Hematopoietic multipotent progenitor cell treated with erythropoietin and hydrocortisone succinate and interleukin-3 and kit ligand, for 17 days (in vitro differentiated cells): ENCODE results near the gene MTAP.
"Not testable (repeated sequence)": the region's sequence is repeated elsewhere in the genome, so short reads cannot be mapped to it uniquely, and the experiment has no call there.

ENCODE experiments used
- DNase-seq: peaks from one replicate; pipeline ENCODE4 v3.0.0-alpha.2; 2015; ENCODE audit warnings: low spot score

The MTAP gene

DNA sequence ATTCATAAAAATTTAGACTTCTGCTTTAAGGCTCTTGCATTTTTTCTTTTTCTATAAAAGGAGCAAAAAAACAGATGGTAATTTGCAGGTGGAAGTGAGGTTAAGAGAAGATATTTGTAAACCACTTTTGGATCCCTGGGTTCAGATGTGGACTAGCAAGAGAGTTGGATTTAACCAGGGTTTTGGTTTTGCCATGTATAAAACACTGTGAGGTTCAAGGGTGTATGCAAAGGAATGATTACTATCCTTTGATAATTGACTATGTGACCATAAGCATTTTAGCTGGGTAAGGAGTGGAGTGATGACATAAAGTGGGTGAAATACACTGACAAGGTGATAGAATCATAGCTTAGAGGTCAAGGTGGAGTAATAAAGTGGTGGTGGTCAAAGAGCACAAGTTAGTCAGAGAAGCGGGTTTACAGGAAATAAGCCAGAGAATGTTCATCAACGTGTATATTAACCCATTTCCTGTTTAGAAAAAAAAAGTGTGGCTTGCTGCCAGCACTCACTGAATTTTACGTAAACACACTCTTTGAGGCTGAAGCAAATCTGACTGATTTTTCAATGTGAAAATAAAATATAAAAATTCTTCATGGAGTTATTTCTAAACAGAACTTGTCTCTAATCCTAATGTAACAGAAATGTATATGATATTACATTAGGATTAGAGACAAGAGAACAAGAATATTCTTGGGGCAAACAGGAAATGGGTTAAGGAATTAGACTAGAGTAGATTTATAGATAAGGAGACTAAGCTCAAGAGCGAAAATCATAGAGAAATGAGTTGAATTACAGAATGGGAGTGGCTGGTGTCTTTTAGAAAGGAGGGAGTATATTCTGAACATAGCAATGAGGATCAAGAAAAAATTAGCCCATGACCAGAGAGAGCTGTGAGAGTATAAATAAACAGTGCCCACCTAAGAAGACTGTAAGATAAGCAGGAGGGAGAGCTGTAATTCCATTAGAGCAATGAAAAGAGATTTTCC lies 117.2 kb downstream of the MTAP start:
- no peak for DNase-seq

DNA sequence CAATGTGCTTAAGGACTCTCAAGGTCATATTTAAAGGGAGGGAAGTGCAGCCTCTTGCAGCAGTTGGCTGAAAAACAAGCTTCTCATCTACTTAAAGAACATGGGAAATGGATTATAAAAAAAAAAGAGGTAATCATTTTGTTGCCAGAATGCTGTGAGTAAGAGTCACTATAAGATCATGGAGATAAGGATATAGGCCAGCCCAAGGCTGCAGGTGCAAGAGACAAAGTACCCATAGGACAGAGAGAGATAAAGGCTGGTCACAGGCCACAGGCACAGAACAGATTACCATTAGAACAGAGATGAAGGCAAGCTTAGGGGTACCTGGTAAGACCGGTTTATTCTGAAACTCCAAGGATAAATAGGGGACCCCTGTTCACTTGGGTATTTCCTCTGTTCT lies 121.3 kb downstream of the MTAP start:
- no peak for DNase-seq

DNA sequence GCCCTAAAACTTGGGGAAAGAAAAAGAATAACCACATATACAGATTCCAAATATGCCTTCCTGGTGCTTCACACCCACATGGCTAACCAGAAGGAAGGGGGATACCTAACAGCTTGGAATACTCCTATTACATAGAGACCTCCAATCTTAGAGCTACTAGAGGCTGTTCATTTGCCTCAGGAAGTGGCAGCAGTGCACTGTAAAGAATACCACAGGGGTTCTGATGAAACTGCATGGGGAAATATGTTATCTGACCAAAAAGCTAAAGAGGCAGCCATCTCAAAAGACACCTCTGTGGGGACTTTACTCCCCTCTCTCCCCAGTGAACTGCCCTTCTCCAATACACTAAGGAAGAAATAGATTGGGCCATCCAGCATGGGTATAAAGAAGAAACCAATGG lies 125.3 kb downstream of the MTAP start:
- no peak for DNase-seq

DNA sequence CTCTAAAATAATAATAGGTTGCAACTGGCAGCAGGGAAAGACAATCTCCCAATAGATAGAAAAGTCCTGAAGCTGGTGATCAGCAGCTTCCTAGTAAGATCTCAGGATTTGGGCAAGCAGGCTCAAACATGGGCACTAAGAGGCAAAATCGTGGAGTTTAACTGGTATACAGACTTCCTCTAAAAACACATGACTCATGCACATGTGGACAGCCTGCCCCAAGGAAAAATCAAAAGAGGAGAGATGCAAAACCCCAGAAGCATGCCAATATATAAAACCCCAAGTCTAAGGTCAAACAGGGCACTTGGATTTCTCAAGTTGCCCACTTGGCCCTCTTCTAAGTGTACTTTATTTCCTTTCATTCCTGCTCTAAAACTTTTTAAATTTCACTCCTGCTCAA lies 129.0 kb downstream of the MTAP start:
- no peak for DNase-seq

DNA sequence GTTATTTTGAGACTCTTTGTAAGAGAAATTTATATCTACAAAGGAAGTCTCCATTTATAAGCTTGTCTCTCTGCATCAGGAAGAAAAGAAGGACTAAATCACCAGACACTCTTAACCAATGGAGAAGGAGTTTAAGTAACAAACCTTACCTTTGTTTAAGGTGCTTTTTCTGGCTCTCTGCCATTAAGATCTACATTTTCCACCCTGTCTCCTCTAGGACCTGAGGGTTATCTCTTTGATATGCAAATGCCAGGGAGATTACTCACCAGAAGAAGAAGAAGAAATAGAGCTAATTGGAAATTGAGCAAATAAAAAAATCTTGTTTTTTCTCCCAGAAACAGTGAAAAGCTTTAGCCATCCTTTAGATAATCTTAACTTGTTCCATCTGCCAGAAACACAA lies 130.8 kb downstream of the MTAP start:
- no peak for DNase-seq

DNA sequence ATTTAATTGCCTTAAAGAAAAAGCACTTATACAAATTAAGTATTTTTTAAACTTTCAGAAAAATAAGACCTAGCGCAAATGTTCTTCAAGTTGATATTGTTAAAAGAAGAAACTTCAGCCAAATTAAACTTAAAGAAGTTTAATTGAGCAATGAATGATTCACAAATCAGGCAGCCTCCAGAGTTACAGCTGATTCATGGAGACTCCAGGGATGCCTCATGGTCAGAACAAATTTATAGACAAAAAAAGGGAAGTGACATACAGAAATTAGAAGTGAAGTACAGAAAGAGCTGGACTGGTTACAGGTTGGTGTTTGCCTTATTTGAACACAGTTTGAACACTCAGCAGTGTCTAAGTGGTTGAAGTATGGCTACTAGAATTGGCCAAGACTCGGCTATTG lies 131.4 kb downstream of the MTAP start:
- no peak for DNase-seq

DNA sequence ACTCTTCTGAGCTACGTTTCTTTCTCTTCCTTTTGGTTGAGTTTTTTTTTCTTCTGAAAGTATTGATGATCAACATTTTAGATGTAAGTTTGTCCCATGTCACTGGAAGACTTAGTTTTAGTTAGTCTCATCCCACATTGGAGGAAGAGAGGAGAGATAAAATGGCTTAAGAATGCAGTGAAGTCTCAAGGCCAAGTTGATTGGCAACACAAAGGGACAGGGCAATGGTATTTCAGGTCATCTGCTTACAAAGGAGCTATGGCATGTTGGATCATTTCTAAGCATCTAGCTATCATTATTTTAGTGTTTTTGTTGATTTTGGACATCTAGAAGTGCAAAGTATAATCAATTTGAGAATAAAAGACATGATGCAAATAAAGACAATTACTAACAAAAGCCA lies 133.2 kb downstream of the MTAP start:
- no peak for DNase-seq

DNA sequence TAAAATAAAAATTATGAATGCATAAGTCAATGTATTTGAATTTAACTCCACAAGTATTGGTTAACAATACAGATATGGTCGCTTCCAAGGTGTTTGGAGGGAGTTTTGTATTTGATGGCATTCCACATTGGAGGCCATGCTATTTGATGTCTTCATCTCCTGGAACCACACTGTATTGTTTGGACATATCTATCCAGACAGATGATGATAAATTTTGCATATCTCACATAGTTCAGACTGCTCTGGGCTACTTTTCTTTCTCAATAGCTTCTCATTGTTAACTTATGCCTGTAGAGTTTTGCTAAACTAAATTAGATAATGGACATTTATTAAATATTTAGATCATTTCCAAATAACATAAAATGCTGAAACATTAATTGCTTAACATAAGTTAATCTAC lies 133.7 kb downstream of the MTAP start:
- DNase-seq = no peak

DNA sequence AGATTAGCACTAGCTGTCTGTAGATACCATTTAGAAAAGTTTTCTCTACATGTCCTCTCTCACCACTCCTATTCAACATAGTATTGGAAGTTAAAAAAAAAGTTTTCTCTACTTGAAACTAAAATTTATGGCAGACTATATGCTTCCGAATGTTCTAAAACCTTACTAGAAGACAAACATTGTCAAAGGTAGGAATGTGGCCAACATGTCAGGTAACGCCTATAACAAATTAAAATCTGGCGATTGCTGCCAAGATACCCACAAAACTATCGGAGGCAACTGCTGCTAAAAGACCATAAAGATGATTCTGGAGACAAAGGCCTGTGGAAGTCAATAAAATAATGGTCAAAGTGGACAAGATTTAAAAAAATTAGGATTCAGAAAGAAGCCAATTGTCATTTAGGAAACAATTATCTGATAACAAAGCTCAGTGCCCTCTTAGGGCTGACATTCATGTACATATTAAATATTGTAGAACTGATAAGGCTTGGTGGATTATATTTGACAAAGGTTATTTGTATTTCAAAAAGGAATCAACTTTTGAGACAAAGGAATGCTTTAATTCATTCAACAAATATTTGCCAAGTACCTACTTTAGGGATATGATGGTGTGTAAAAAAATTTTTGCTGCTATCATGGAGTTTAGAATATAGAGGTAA lies 139.0 kb downstream of the MTAP start:
- DNase-seq = no peak

DNA sequence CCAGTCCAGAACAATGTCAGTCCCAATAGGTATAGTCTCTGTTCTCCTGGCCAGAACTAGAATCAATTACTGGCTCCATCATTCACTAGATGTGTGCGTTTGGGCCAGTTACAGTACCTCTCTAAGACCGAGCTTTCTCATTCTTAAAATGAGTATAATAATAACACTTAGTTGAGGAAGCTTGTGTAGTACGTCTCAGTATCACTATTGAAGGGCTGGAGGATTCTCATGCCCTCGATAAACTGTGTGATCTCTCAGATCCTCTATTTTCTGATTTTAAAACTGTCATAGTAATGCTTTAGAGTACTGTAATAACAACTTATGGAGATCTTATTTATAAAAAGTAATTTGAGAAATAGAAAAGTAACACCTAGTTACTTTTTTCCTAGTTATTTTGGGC lies 141.0 kb downstream of the MTAP start:
- DNase-seq = no peak

DNA sequence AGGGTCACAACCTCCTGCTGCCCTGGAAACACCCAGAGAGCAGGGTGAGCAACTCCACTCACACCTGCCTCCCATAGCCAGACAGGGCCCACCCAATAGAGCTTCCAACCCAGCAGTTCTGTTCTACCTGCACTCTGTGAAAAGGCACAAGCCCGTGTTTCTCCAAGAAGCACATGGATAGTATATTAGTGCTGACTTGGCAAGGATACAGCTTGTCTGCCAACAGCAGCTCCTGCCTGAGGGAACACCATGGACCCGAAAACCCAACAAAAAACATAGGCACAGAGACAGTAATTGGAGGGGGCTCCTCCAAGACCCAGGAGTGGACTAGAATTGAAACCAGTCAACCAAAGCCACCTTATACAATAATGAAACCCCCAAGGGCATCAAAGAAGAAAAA lies 143.2 kb downstream of the MTAP start:
- DNase-seq = no peak

DNA sequence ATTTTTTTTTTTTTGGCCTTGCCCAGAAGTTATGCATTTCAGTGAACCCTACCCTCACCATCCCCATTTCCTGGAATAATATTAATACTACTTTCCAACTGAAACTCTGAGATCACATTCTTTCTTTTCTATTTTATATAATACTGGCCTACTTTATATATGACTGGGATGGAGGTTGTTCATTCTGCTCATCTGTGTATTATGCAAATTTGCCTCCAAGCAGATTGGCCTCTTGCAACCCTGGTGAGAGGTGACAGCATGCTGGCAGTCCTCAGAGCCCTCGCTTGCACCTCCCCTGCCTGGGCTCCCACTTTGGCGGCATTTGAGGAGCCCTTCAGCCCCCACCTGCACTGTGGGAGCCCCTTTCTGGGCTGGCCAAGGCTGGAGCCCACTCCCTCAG lies 156.4 kb downstream of the MTAP start:
- no peak for DNase-seq

DNA sequence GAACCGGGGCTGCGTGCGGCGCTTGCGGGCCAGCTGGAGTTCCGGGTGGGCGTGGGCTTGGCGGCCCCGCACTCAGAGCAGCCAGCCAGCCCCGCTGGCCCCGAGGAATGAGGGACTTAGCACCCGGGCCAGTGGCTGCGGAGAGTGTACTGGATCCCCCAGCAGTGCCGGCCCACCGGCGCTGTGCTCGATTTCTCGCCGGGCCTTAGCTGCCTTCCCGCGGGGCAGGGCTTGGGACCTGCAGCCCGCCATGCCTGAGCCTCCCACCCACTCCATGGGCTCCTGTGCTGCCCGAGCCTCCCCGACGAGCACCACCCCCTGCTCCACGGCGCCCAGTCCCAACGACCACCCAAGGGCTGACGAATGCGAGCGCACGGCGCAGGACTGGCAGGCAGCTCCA lies 156.8 kb downstream of the MTAP start:
- DNase-seq = not testable (repeated sequence)

DNA sequence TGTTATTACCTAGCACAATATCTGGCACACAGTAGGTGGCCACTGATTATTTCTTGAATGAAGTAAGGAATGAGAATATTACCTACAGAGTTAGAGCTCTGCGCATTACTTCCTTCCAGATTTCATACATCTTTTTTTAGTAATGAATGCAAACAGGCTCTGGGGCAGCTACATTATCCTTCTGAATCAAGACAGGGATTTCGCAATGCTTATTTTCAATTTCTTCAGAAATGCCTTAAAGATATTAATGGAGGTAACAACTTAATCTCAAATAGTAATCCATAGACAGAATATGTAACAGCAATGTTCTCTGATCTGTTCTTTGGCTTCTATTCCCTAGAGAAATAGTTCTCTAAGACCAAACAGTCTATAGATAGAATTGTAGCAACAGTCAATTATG lies 159.1 kb downstream of the MTAP start:
- no peak for DNase-seq

DNA sequence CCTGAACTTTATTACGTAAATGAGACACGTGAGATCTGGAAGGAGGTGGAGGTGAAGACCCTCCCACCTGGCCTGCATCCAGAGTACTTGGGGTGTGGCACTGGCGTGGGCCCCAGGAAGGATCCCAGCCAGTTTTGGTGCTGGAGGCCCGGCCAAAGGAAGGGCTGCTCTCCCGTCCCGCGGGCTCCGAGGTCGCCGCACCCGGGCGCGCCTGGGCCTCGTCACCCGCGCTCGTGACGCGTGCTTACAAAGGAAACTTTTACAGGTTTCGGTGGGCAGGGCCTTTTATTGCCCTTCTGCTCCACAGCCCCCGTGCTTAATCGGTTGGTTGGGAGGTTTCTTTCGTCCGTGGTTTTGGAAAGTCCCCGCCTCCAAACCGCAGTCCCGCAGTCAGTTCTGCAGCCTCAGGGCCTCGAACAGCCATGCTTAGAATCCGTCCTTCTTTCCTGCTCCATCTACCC lies 162.5 kb downstream of the MTAP start:
- DNase-seq = peak; percentile 21

DNA sequence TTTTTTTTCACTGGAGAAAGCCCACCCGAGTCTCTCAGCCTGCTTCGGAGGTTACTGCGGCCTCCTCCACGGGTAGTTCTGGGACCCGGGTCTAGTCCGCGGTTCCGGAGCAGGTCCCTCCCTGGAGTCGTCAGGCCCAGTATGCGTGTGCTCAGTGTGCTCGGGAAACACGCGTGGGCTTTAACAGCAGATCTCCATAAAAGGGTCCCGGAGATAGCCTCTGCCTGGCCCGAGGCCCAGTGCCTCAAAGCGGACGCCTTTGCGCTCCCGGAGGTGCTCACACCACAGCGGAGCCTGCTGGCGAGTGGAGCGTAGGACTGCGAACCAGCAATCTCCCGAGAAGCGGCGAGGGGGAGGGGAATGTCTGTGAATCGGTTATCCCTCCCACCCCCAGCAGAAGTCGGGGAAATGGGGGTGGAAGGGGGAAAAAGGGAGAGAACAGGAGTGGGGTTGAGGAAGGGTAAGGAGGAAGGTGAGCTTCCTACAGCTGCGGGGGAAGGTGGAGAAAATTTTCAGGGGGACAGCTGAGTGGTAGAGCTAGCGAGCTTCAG lies 163.0 kb downstream of the MTAP start:
- no peak for DNase-seq

DNA sequence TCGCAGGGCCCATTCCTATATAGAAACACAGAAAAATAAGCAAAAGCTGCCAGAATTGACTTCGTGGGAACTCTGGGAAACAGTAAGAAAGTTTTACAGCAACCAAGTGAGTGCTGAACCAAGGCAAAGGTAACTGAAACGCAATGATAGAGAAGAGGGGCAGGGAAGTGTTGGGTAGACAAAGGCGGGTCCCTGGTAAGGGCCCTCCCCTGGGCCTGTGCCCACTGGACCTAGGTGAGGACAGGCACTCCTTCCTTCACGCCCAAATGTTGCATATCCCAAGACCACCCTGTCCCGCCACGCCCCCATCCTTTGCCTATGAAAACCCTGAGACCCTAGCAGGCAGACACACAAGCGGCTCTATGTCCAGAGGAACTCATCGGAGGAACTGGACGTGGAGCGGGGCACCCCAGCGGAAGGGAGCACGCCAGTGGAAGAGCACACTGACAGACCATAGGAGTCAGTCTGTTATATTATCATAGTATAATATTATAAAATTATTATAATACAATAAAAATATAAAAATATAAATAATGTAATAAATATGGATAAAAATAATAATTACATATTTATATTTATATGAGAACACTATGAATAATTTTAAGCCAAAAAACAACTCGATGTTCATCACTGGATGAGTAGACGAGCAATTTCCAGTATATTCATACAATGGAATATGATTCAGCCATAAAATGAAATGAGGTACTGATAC lies 163.9 kb downstream of the MTAP start:
- no peak for DNase-seq

DNA sequence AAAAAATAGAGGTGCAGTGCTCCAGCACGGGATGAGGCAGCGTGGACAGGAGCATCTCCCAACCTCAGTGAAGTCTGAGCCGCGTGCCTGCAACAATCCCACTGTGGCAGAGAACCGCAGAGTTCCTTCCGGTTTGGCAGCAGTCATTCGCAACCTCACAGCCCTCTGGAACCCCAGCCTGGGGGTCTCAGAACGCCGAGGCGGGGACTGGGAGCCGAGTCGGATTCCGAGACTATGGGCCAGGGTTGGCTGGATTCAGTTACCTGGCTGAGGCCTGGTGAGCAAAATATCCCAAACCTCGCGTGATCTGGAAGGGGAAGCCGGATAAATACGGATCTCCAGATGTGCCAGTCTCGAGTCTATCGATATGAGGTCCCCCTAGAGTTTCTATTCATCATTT lies 164.7 kb downstream of the MTAP start:
- no peak for DNase-seq

DNA sequence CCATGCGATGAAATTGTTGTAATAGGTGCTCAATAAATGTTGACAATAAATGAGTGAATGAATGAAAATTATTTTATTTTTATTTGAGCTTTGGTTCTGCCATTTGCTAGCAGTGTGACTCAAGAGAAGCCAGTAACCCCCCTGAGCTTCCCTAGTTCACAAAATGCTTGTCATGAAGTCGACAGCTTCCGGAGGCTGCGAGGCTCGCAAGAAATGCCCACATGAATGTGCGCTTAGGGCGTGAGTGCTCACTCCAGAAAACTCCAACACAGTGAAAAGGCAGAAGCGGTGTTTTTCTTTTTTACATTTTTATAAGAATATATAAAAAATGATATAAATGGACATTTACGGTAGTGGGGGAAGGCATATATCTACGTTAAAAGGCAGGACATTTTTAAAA lies 165.3 kb downstream of the MTAP start:
- DNase-seq = no peak

DNA sequence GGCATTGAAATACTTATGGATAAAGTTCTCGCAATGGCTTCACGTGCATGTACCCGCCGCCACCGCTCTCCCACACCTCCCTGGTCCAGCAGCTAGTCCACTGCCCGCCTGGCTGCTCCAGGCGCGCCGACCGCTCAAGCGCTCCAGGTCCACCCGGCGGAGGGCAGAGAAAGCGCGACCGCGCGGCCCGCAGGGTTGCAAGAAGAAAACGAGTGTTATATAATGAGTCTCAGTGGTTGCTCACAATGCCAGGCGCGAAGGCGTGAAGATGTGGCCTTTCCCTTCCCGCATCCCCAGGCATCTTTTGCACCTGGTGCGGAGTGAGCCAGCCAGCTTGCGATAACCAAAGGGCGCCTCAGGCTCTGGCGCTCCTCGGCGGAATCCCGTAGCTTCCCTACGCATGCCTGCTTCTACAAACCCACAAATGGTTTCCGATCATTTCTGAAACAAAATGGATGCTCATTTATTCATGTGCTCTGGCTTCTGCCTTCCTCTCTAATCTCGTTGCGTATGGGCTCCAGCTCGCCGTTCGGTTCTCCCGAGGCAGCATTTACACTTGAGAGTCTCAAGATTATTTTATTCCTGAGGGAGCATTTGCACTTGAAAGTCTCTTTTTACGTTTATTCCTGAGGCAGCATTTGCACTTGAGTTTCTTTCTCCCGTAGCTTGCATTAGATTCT lies 166.0 kb downstream of the MTAP start:
- DNase-seq = no peak

DNA sequence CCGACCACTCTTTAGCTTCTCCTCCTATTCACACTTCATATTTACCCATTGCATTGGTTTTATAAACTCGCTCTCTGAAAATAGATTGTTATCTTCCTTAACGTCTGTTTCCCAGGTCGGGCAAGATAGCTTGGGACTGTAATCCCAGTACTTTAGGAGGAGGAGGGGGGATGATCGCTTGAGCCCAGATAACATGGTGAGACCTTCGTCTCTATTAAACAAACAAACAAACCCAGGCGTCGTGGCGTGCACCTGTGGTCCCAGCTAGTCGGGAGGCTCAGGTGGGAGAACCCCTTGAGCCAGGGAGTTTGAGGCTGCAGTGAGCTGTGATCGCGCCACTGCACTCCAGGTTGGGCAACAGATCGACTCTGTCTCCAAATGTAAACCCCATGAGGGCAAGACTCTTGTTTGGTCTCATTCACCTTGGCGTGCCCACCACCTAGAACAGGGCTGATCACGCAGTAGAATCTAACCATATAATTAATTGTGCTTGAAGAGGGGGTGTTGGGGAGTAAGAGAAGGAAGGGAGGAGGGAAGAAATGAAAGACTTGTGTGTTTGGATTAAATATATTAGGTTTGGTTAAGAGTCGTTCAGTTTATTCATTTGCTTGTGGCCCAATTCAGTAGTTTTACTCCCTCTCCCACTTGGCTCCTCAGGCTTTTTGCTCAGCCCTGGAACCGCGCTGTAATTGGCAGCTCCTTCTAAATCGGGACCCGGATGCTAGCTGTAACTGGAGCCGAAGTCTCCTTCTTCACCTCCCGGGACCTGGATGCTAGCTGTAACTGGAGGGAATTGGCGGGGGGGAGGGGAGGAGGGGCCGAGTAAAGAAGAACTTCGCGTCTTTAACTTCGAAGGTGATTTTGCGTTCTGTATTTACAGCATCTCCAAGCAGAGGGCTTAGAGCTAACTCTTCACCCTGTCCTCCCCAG lies 166.8 kb downstream of the MTAP start:
- no peak for DNase-seq
